GM12875 (cell line): ENCODE results near the gene GLT6D1.

ENCODE experiments used
- H3K4me3 ChIP-seq: one replicate; pipeline ENCODE4 v1.5.1; 2011; ENCODE audit warnings: low read depth, low read length, control low read depth
- TF ChIP-seq, protein P1 (sequence below): IDR thresholded peaks from 2 replicates; pipeline ENCODE4 v1.5.1; 2011; ENCODE audit warnings: low read depth, mild to moderate bottlenecking, control low read depth, inconsistent platforms, low read length, moderate library complexity, borderline replicate concordance; ENCODE audit not compliant: insufficient read depth

Gene GLT6D1

DNA sequence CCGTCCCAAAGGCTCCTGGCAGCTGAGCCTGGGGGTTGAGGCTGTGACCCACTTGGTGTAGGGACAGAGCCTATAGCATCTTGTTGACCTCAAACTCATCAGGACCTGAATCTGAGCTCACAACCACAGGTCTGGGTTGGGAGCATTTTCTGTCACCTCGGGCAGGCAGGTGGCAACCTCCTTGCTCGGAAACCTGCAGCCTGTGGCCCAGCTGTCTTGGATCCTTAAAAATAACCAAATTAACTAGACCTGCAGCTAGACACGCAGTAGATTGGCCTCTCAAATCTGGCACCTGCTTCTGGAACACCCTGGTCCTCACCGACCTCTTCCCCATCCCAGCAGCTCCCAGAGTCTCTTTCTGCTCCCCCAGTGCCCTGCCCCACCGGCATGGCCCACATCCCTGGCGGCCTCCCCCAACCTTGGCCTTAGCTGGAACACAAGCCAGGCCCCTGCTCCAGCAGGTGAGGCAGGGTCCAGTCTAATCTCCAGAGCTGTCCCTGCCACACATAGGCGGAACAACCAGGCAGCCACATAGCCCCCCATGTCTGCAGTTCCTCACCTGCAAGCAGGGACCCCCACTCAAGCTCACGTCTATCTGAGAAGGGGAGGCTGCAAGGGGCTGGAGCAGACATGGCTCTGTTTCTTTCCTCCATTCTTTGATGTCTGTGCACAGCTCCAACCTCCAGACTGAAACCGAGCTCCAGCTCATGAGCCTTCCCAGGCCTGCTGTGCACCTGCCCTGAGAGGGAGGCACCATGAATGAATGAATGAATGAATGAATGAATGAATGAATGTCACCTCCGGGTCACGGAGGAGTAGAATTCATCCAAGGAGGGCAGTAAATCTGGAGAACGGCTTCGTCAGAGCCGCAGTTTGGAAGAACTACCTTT, 49.5 kb downstream of the GLT6D1 start:
- TF ChIP-seq, protein P1, sequence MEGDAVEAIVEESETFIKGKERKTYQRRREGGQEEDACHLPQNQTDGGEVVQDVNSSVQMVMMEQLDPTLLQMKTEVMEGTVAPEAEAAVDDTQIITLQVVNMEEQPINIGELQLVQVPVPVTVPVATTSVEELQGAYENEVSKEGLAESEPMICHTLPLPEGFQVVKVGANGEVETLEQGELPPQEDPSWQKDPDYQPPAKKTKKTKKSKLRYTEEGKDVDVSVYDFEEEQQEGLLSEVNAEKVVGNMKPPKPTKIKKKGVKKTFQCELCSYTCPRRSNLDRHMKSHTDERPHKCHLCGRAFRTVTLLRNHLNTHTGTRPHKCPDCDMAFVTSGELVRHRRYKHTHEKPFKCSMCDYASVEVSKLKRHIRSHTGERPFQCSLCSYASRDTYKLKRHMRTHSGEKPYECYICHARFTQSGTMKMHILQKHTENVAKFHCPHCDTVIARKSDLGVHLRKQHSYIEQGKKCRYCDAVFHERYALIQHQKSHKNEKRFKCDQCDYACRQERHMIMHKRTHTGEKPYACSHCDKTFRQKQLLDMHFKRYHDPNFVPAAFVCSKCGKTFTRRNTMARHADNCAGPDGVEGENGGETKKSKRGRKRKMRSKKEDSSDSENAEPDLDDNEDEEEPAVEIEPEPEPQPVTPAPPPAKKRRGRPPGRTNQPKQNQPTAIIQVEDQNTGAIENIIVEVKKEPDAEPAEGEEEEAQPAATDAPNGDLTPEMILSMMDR, result no peak
- no peak overlapping the region for H3K4me3 ChIP-seq

DNA sequence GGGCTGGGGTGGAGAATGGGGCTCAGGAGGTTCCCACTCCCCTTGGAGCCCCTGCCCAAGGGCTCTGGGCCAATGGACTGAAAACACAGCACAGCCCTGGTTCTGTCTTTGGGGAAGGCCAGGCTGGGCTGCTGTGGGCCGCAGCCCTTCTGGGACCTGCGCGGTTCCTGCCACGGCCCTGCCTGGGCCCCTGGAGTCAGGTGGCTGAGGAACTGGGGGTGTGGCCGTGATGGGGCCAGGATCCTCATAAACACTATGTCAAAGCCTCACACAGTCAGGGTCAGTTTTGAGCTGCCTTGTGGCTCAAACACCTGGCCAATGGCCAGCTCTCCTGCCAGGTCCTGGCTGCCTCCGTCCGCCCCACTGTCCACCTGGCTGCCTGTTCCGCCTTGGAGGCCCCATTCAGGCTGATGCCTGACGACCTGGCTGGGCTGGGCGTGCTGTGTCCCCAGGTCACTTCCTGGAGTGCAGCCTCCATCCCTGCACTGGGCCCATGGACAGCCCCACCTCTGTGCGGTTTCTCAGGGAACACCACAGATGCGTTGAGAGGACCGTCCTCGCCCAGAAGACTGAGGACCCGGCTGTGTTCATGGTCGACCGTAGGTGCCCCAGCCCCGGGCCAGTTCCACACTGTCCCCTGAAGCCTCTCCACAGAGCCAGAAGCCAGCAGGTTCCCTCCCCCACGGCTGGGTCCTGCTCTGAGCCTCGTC, 50.3 kb downstream of the GLT6D1 start:
- no peak overlapping the region for H3K4me3 ChIP-seq
- TF ChIP-seq, protein P1, result no peak

DNA sequence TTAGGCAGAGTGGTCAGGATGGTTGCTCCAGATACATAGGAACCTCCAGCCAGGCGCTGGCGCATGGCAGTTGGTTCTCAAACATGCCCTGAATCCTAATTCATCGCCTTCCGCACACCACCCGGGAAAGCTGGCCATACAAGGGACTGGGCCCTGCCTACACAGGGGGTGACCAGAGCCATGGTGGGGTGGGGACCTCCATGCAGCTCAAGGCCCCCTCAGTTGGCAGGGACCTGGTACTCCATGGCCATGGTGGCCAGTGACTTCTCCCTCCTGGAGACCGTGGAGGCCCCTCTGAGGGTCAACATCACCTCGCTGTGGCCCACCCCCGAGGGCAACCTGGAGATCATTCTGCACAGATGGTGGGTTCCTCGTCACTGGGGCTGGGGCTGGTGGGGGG, 51.0 kb downstream of the GLT6D1 start:
- H3K4me3 ChIP-seq, result no peak overlapping the region
- TF ChIP-seq, protein P1, result no peak

DNA sequence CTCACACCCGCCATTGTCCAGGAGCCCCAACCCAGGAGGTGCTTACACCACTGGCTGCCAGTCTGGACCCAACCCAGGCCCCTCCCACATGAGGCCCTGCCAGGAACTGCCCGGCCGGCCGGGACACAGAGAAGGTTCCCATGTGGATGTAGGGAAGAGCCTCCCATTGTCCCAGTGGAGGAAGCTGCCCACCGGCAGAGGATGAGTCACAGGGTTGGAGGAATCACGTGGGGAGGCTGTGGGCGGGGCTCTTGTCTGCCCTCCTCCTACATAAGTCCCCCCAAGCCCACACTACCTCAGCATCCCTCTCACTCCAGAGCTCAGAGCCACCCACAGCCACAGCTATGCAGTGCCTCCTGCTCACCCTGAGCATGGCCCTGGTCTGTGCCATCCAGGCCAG, 51.7 kb downstream of the GLT6D1 start:
- no peak overlapping the region for H3K4me3 ChIP-seq
- TF ChIP-seq, protein P1, result no peak

DNA sequence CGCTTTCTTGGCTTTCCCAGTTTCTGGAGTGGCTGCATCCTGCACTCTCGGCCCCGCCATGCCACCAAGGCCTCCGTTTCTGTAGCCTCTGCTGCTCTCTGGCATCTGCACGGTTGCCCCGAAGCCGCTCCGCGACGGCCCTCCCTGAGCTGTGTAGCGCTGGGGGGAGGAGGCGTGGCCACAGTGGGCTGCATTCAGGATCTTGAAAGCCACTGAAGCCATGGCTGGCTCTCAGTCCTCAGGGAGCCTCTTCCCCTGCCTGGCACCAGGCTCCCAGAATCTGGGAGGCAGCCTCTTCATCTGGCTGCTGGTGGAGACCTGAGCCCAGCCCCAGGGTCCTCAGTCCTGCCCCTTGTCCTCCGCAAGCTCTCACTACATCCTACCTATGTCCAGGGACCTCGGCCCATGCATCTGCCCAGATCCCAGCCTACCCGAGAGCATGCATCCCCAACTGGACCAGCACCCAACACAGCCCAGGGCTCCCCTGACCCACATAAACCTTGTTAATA, 52.7 kb downstream of the GLT6D1 start:
- no peak overlapping the region for H3K4me3 ChIP-seq
- TF ChIP-seq, protein P1, result no peak

DNA sequence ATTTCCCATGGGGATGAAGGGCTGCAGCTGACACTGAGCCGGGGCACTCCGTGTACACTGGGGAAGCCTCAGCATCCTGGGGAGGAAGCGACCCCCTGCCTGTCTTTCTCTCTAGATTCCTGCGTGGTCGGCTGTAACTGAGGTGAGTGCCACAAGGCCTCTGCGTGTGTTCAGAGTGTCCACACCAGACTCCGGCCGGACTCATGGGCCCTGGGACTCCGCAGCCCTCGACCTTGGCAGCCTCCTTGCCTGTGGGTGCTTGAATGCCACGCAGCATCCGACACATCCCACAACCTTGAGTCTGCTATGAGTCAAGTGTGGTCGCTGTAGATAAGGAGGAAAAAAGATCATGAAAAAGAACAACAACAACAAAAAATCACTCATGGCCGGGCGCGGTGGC, 54.4 kb downstream of the GLT6D1 start:
- TF ChIP-seq, protein P1, result no peak
- H3K4me3 ChIP-seq, result no peak overlapping the region
